OCI-M2 (cell line): ENCODE results near the gene DOCK2.

Experiments
- DNase-seq: peaks from one replicate; lab custom pipeline; 2025; ENCODE audit not compliant: unreplicated experiment; lab: John Stamatoyannopoulos, UW

DOCK2 gene

GRCh38 chr5:170109059-170110031 is 472.3 kb downstream of the DOCK2 start:
- DNase-seq: no peak

- DNase-seq: no peak
Observed at GRCh38 chr5:170110403-170111087, 473.5 kb downstream of the DOCK2 start.

- no peak for DNase-seq
Observed at GRCh38 chr5:170111088-170111785, 474.2 kb downstream of the DOCK2 start.

- no peak for DNase-seq
Observed at GRCh38 chr5:170112876-170113521, 475.9 kb downstream of the DOCK2 start.

- no peak for DNase-seq
Observed at GRCh38 chr5:170113522-170113900, 476.4 kb downstream of the DOCK2 start.

GRCh38 chr5:170114271-170114670 is 477.2 kb downstream of the DOCK2 start:
- no peak for DNase-seq

- no peak for DNase-seq
Observed at GRCh38 chr5:170115925-170116324, 478.9 kb downstream of the DOCK2 start.

GRCh38 chr5:170117736-170118135 is 480.7 kb downstream of the DOCK2 start:
- DNase-seq: no peak

GRCh38 chr5:170120576-170120975 is 483.5 kb downstream of the DOCK2 start:
- DNase-seq: no peak

GRCh38 chr5:170121321-170121720 is 484.2 kb downstream of the DOCK2 start:
- DNase-seq: no peak

- no peak for DNase-seq
Observed at GRCh38 chr5:170126061-170126460, 489.0 kb downstream of the DOCK2 start.

GRCh38 chr5:170126626-170127025 is 489.6 kb downstream of the DOCK2 start:
- DNase-seq: no peak

GRCh38 chr5:170131235-170131634 is 494.2 kb downstream of the DOCK2 start:
- no peak for DNase-seq

- no peak for DNase-seq
Observed at GRCh38 chr5:170132269-170132975, 495.3 kb downstream of the DOCK2 start.
